Peyer's patch (tissue), 4 donors: Measurements from ENCODE around the gene TTYH2.

Experiments used
- CTCF ChIP-seq, 6 experiments: fragments of 450-650 bp in 4 of 6; fragments of 200-600 bp in 2 of 6; sonication (generic) in 1 of 6; IDR thresholded peaks; one replicate each; pipeline ENCODE4 v1.5.1; 2017 to 2019; ENCODE audit warnings: antibody characterized with exemption in 6 of 6, mild to moderate bottlenecking in 3 of 6, moderate library complexity in 1 of 6
- POLR2A ChIP-seq, 2 donors: fragments of 450-650 bp; IDR thresholded peaks; one replicate each; pipeline ENCODE4 v1.5.1; 2017; ENCODE audit warnings: antibody characterized with exemption in 2 of 2, mild to moderate bottlenecking in 2 of 2, moderate library complexity in 2 of 2

DNA sequence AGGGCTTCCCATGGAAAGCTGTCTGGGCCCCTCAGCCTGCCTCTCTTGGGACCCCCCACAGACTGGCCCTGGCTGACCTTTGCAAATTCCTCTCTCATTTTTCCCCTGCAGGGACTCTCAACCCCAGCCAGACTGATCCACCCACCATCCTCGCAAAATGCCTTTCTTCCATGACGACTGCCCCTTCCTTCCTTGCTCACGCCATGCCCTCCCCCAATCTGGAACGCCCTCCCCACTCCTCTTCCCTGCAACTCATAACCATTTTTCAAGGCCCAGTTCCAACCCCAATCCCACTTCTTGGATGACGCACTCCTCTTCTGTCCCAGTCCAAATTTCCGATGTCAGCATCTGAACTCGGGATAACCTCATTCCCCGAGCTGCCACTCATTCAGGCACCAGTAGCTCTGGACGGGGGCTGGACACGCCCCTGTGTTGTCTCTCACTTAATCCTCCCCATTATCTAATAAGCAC, 59.4 kb downstream of the TTYH2 start:
- no peak for TF ChIP-seq CTCF (IDR thresholded peaks at IDR 0.05)
- TF ChIP-seq POLR2A (IDR thresholded peaks at IDR 0.05) = no peak
